ENCODE results near the gene VSTM5. TPM values are rescaled to one million over a fixed set of nuclear protein-coding genes. Genes with fewer than 3 reads are reported as not detected.

The VSTM5 gene
- polyA plus RNA-seq, 1 experiment, result 0.63 TPM

- H3K36me3 ChIP-seq (ENCODE audit: control insufficient read depth, insufficient read depth, low read length), result no peaks in the 10 kb centered on the region; the same call in 1 of the 2 replicates
- ChIA-PET CTCF (no interaction called here), POLR2A (no interaction called here)
- no peak for DNase-seq (ENCODE audit: low read depth)
- no peak overlapping the region for H3K4me3 ChIP-seq (ENCODE audit: low read depth, low read length)
- H3K27me3 ChIP-seq (ENCODE audit: control insufficient read depth, insufficient read depth, low read length), result no peaks in the 10 kb centered on the region
- no peak for TF ChIP-seq CTCF (IDR thresholded peaks at IDR 0.05; ENCODE audit: insufficient read depth, low read depth, low read length)
Measured at GRCh38 chr11:93823210-93823609, 27.2 kb downstream of the VSTM5 start.

DNA sequence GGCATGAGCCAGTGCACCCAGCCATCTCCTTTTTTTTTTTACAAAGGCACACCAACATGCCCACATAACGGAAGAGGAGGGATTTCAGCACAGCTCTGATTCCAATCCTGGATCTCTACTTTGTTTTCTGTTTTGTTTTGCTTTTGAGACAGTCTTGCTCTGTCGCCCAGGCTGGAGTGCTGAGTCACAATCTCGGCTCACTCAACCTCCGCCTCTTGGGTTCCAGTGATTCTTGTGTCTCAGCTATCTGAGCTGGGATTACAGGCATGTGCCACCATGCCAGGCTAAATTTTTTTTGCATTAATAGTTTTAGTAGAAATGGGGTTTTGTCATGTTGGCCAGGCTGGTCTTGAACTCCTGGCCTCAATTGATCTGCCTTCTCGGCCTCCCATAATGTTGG, 28.1 kb downstream of the VSTM5 start:
- POLR2A ChIA-PET, result no interaction called here
- no peak for TF ChIP-seq CTCF (IDR thresholded peaks at IDR 0.05; ENCODE audit: insufficient read depth, low read depth, low read length)
- Histone ChIP-seq H3K27me3 (ENCODE audit: control insufficient read depth, insufficient read depth, low read length) (no peaks in the 10 kb centered on the region), H3K4me3 (ENCODE audit: low read depth, low read length) (no peak overlapping the region), H3K36me3 (ENCODE audit: control insufficient read depth, insufficient read depth, low read length) (no peaks in the 10 kb centered on the region; the same call in 1 of the 2 replicates)
- DNase-seq (ENCODE audit: low read depth), result no peak
- CTCF ChIA-PET, result no interaction called here

- Histone ChIP-seq H3K27me3 (ENCODE audit: control insufficient read depth, insufficient read depth, low read length) (no peaks in the 10 kb centered on the region), H3K4me3 (ENCODE audit: low read depth, low read length) (no peak overlapping the region), H3K36me3 (ENCODE audit: control insufficient read depth, insufficient read depth, low read length) (no peaks in the 10 kb centered on the region; the same call in 1 of the 2 replicates)
- DNase-seq (ENCODE audit: low read depth), result no peak
- no peak for TF ChIP-seq CTCF (IDR thresholded peaks at IDR 0.05; ENCODE audit: insufficient read depth, low read depth, low read length)
- POLR2A ChIA-PET, result no interaction called here
- CTCF ChIA-PET, result no interaction called here
Measured at GRCh38 chr11:93821617-93822016, 28.8 kb downstream of the VSTM5 start.

- no peak for DNase-seq (ENCODE audit: low read depth)
- Histone ChIP-seq H3K4me3 (ENCODE audit: low read depth, low read length) (no peak overlapping the region), H3K36me3 (ENCODE audit: control insufficient read depth, insufficient read depth, low read length) (no peaks in the 10 kb centered on the region; the same call in none of the 2 replicates), H3K27me3 (ENCODE audit: control insufficient read depth, insufficient read depth, low read length) (no peaks in the 10 kb centered on the region)
- POLR2A ChIA-PET, result no interaction called here
- CTCF ChIA-PET, result no interaction called here
- TF ChIP-seq CTCF (IDR thresholded peaks at IDR 0.05; ENCODE audit: insufficient read depth, low read depth, low read length), result no peak
Measured at GRCh38 chr11:93820847-93821246, 29.6 kb downstream of the VSTM5 start.

DNA sequence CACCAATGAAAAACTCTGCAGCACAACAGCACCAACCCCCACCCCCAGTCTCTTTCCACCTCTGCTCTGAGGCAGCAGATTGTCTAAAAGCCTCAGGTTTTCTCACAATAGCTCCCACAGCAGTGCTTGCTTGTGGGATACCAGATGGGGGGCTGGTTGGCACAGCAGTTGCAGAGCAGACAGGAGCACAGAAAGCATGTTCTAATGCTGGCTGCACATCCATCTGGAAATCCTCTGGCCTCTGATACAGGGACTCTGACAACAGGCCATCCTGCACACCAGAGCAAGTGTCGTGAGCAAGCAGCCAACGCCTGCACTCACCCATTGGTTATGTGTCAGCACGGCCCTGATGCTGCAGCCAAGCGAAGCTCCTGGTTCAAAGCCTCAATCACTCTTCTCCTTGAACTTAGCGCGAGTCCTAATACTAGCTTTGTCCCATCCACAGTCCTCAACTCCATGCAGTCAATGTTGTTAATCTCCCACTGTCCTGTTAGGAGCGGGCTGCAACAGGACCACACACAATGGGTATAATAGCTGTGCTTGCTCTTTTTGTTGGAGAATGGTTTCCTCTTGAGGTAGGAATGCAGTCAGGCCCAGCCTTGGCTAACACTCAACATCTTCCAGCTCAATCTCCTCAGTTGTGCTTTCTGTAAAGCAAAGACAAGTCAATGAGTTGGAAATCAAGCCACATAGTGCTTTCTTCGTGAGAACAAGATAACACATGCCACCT, 30.3 kb downstream of the VSTM5 start:
- ChIA-PET CTCF (interaction anchor here (1.0 to 1.2 kb wide), 2 partner anchors 9 to 19 kb away, joined by 3 to 4 read pairs; no protein-coding TSS in a partner anchor), POLR2A (interaction anchor here (1.2 kb wide), 1 partner anchor 26 kb away, joined by 9 read pairs; no protein-coding TSS in a partner anchor)
- no peak for DNase-seq (ENCODE audit: low read depth)
- H3K4me3 ChIP-seq (ENCODE audit: low read depth, low read length), result no peak overlapping the region
- no peak for TF ChIP-seq CTCF (IDR thresholded peaks at IDR 0.05; ENCODE audit: insufficient read depth, low read depth, low read length)
- H3K36me3 ChIP-seq (ENCODE audit: control insufficient read depth, insufficient read depth, low read length), result peaks cover 2% of the 10 kb centered on the region
- no peaks in the 10 kb centered on the region for H3K27me3 ChIP-seq (ENCODE audit: control insufficient read depth, insufficient read depth, low read length)
